Inferior parietal cortex (tissue), 1 donor: Measurements from ENCODE around the gene AKAP6.

Source experiments
- DNase-seq: peaks from one replicate; pipeline ENCODE4 v3.0.0-alpha.2; 2016; ENCODE audit errors: extremely low spot score

Gene AKAP6

GRCh38 chr14:32531942-32532515, 202.9 kb downstream of the AKAP6 start:
- DNase-seq: no peak

- no peak for DNase-seq
Measured at GRCh38 chr14:32534145-32534544, 205.0 kb downstream of the AKAP6 start.

DNA sequence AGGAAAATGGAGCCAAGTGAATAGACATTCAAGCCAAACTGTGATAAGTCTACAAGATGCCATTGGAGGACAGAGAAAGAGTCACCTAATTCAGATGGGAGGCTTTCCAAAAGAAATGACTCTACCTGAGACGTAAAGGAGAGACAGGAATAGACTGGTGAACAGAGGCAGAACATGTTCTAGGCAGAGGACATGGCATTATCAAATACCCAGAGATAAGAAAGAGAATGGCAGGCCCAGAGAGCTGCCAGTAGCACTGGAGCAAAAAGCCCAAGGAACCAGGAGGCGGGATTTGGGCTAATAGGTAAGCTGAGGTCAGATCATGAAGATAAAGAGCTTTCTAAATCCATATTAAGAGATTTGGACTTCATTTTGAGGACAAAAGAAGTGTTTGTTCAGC, 207.1 kb downstream of the AKAP6 start:
- DNase-seq: no peak

DNA sequence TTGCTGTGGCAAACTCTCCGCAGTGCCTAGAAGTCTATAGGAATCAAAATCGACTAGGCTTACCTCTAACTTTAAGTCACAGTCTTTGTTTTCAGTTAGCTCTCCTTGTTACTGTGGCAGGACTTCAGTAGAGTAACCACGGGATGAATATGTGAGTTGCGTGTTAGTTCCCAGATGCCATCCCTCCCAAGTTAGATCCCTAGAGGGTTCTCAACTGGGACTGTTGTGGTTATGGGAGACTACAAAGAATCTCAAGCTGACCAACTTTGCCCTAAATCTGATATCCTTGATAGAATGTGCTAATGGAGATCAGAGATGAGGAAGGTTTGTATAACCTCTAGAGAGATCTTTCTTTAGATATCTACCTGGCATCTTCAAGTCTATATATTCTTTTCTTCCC, 208.1 kb downstream of the AKAP6 start:
- no peak for DNase-seq

DNA sequence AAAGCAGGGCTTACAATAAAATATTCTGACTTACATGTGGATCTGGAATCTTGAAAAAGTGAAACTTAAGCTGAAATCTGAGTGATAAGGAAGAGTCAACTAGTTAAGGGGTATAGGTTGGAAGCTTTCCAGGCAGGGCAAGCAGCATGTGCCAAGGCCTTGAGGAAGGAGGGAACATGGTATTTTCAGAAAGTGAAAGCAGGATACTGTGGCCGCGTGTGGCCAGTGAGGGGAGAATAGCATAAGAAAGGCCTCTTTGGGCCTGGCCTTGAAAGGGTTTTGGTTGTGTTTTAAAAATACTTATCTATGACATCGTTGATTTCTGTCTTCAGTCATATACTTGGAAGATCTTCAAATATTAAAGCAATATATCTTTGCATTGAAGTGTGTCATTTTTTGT, 213.4 kb downstream of the AKAP6 start:
- no peak for DNase-seq

- DNase-seq: no peak
Measured at GRCh38 chr14:32545095-32545494, 216.0 kb downstream of the AKAP6 start.

DNA sequence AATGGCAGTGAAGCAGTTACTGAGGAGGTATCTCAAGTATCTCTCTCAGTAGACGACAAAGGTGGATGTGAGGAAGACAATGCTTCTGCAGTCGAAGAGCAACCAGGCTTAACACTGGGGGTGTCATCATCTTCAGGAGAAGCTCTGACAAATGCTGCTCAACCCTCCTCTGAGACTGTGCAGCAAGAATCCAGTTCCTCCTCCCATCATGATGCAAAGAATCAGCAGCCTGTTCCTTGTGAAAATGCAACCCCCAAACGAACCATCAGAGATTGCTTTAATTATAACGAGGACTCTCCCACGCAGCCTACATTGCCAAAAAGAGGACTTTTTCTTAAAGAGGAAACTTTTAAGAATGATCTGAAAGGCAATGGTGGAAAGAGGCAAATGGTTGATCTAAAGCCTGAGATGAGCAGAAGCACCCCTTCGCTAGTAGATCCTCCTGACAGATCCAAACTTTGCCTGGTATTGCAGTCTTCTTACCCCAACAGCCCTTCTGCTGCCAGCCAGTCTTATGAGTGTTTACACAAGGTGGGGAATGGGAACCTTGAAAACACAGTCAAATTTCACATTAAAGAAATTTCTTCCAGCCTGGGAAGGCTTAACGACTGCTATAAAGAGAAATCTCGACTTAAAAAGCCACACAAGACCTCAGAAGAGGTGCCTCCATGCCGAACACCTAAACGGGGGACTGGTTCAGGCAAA, 216.6 kb downstream of the AKAP6 start:
- DNase-seq: no peak

DNA sequence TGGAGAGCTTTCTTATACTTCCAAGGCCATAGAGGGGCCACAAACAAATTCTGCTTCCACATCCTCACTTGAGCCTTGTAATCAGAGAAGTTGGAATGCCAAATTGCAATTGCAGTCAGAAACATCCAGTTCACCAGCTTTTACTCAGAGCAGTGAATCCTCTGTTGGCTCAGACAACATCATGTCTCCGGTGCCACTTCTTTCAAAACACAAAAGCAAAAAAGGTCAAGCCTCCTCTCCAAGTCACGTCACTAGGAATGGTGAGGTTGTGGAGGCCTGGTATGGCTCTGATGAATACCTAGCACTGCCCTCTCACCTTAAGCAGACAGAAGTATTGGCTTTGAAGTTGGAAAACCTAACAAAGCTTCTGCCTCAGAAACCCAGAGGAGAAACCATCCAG, 217.1 kb downstream of the AKAP6 start:
- DNase-seq: no peak

GRCh38 chr14:32552766-32553165, 223.7 kb downstream of the AKAP6 start:
- no peak for DNase-seq

- DNase-seq: no peak
Measured at GRCh38 chr14:32559048-32559447, 229.9 kb downstream of the AKAP6 start.

- DNase-seq: no peak
Measured at GRCh38 chr14:32559590-32559989, 230.5 kb downstream of the AKAP6 start.

- peak; percentile 89 for DNase-seq
Measured at GRCh38 chr14:32560209-32560857, 231.2 kb downstream of the AKAP6 start.

DNA sequence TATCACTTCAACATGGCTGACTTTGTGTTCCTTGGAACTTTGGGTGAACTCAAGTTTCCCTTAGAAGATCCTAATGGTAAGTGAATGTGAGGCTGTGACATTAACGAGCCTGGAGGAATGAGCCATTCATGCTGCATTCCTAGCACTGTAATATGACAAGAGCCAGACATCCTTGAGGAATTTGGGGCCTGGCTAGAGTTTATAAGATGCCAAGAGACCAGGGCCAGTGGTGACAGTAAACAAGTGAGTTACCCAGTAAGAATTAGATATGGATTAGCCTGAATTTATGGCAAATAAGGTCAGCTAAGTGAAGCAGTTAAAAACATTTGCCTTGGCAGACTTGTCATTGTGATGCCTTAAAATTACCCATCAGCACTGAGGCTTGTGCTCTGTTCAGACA, 232.4 kb downstream of the AKAP6 start:
- DNase-seq: no peak

DNA sequence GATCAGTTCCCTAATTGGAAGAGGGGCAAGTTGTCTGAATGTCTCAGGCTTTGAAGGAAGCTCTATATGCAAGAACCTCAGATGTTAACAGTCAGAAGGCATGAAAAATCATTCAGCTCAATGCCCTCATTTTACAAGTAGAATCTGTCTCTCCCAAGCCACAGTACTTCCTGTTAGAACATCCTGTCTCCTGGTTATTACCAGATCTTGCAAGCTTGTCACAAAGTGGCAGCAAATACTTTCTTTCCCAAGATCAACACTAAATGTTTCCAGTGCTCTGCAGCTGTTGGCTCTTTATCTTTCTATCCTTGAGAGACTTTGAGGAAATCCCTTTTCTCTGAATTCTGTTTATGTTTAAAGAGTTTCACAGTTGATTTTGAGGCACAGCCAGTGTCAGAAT, 235.5 kb downstream of the AKAP6 start:
- DNase-seq: no peak

GRCh38 chr14:32565256-32565655, 236.2 kb downstream of the AKAP6 start:
- no peak for DNase-seq

DNA sequence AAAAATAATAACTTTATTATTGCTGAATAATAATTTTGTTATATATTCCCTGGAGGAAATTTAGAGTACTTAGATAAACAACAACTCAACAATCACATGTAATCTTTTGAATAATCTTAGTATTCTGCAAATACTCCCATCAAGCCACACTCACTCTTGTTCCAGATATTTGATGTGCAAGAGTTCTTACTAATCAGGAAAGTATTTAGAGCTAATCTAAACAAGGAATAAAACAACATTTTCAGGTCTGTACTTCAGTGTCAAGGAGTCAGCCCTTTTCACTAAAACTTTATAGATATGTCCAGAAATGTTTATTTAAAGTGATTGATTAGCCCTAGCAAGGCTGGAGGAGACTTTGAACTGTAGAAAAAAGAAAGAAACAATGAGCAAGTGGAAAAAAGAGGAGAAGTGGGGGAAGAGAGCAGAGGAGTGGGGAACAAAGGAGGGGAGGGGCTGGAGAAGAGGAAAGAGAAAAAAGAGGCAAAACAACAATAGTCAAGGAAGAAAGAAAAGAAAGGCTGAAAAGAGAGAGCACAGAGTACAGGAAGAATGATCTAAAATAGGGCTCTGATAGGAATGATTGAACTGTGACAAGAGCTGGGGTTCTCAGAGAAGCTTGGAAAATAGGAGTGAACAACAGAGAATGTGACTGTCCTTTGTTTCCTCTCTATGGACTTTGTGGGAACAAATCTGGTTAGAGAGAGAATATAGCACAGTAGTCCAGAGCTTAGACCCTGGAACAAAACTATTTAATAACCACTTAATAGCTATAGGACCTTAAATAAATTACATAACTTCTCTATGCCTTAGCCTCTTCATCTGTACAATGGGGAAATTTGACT, 238.7 kb downstream of the AKAP6 start:
- DNase-seq: peak; percentile 27

GRCh38 chr14:32571551-32571950, 242.5 kb downstream of the AKAP6 start:
- DNase-seq: no peak

GRCh38 chr14:32571995-32572866, 243.1 kb downstream of the AKAP6 start:
- no peak for DNase-seq

DNA sequence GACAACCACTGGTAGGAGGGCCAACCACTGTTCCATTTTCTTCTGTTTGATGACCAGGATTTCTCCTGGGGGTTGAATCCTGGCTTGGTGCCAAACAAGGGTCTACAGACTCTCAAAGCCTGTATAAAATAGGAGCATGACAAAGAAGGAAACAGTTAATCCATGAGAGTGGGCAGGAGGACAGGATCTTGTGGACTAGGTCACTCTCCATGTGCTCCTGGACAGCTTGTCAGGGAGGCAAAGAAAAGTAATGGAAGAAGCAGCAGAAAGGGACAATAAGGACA, 243.7 kb downstream of the AKAP6 start:
- DNase-seq: no peak

- DNase-seq: no peak
Measured at GRCh38 chr14:32574269-32574668, 245.2 kb downstream of the AKAP6 start.

GRCh38 chr14:32576088-32576795, 247.1 kb downstream of the AKAP6 start:
- peak; percentile 89 for DNase-seq
